UCSD-AML1 (cell line): ENCODE results near the gene LIMCH1.

Source experiments
- DNase-seq: peaks from one replicate; lab custom pipeline; 2025; ENCODE audit not compliant: unreplicated experiment; lab: John Stamatoyannopoulos, UW

The LIMCH1 gene

DNA sequence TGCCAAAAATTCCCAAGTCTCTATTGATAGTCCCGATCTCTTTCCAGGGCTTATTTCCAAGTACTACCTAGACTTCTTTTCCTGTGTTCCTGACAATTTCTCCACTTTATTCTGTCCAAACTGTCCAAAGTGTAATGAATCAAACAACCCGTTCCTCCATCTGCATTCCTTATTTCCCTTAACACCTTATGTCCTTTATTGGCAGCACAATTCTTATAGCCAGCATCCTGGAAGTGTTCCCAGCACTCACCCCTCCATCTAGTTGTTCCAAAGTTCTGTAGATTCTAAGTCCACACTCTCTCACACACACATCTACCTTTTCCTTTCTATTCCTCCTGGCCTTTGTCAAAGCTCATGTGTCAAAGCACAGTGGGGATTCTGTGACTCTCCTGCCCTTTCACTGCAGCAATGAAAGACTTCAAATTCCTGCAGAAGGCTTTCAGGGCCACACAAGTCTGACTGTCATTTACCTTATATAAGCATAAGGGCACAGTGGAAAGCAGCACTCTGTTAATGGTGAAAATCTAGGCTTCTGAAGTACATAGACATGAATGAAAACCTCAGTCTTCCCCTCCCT, 22.1 kb downstream of the LIMCH1 start:
- no peak for DNase-seq

DNA sequence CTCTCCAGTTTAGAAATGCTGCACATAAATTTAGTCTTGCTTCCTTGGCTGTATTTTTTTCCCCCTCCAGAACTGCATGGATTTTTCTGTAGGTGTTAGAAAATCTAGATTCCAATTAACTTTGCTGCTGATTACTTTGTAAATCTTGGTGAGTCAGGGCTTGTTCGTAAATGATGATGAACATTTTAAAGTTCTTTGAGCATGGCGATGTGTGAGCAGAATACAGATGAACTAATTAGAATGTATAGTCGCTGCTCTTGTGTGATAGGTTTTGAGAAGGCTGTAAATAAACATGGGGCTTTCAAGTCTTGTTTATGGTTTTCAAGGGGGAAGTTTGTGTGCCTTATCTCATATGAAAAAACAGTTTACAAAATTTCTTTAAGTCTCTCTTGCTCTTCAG, 23.3 kb downstream of the LIMCH1 start:
- no peak for DNase-seq

DNA sequence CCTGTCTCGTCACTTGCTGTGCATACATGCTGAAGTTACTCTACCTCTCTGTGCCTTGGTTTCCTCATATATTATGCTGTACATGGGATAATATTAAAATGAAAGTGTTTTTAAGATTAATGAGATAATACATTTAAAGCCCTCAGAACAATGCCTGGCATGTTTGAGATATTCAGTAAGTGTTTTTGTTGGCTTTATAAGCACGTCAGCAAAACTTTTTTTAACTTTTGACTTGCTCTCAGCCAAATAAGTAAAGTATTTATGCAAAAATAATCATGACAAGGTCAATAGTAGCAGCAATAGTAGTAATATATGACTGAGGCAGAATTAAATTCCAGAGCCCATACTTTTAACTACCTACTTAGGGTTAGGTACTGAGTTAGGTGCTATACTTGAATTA, 29.2 kb downstream of the LIMCH1 start:
- no peak for DNase-seq

DNA sequence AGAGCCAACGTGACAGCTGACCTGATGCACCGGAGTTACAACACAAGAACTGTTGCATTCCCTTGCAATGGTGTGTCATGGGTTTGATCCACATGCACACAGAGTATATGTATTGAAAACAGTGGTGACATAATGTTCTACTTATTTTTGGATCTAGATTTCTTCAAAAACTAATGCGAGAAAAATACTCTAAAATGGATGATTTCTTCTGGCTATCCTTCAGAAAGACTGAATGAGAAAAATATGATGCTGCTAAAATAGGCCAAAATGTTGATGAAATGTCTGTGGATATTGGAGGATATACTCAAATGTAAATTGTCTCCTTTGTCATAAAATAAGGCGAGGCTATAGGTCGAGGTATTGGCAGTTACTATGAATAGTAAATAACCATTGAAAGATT, 30.4 kb downstream of the LIMCH1 start:
- no peak for DNase-seq

DNA sequence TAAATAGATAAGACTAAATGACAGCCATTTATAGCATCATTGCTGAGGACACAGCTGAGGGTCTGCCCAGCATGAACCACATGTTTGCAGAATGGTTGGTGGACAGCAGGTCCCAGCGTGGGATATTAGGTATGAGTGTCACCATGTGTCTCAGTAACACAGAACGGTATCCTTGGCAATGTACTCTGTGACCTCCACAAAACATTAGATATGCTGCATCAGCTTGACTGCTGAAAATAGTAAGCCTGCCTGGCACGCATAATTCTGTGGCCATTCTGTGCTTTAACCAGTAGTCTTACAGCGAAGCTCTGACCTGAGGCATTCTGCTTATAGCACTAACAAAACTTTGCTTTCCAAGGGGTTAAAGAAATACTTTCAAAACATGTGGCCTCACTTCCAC, 32.0 kb downstream of the LIMCH1 start:
- no peak for DNase-seq

DNA sequence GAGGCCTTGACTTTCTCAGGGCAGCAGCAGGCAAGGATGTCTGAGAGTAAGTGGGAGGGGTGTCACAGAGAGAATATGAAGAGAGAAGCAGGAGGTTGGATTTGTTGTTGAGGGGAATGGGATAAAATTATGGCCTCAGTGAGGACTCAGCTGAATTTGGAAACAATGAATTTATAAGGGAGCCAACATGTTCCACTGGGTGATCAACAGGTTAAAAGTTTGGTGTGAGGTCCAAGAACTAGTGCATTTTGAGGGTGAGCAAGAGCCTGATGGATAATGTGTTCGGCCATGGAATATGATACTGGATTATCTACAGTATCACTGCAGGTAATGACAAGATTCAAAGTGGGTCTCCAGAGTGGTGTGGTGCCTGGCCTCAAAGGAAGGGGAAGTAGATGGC, 33.5 kb downstream of the LIMCH1 start:
- no peak for DNase-seq

DNA sequence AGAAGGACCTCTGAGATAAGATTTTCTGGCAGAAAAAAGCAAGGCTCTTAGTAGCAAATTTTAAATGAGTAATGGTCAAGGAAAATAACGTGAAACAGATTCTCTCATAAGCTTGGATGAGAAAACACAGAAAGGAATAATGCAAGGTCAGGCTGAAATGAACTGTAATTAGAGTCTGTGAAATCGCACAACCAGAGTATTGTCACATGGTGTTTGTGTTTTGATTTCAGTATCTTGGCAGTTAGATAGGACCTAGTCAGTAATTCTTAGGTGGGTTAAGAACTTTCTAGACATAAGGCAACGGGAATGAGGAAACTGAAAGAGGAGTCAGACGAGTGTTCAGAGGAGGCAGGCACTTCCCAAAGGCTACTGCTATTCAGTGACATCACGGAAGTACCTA, 34.6 kb downstream of the LIMCH1 start:
- DNase-seq, result no peak

DNA sequence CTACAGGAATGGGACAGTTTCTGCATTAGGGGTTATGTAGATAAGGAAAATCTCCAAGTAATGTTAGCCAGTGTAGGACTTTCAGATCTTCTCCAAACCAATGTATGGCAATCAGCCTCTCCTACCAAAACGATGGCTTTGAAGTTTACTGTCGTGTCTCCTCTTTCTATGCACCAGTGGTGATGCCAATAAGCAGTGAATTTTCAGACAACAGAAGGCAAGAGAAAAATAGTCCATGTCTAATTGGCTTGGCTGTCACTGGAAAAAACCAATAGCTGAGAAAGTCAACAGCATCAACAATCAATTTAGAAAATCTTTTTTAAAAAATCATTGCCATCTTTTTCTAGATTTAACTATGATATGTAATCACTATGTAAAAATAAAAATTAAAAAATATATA, 35.0 kb downstream of the LIMCH1 start:
- DNase-seq, result no peak

DNA sequence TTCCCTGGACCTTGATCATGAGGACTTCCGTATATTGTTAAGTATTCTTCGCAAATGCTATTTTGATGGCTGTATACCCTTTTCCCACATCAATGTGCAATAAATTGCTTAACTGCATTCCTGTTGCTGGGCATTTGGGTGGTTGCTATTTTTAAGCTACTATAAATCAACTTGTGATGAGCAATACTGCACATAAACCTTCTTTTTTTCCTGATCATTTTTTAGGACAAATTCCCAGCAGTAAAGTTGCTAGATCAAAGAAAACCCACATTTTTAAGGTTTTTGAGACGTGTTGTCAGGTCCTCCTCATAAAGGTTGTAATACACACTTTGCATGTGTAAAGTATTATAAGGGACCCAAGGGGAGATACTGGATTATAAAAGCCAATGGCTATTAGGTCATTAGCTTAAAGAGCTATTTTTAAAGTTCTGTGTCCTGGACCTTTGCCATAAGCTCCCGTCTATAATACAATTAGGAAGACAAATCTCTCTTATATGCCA, 35.6 kb downstream of the LIMCH1 start:
- DNase-seq, result no peak

DNA sequence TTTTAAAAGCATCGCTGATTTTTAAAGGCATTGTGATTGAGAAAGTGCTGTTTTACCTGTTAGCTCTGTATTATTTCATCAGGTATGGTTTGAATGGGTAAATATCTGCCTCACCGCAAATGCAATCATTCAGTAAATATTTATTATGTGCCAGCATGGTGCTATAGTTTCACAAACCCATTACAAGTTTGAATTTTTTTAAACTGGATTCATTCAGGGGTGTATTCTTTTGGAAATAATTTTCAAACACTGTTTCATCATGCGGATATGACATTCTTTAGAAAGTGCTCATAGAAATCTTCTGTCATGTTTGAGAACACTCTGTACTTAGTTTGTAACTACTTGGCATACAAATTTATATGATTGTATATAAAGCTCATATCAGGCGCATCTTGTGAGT, 37.2 kb downstream of the LIMCH1 start:
- DNase-seq, result no peak

DNA sequence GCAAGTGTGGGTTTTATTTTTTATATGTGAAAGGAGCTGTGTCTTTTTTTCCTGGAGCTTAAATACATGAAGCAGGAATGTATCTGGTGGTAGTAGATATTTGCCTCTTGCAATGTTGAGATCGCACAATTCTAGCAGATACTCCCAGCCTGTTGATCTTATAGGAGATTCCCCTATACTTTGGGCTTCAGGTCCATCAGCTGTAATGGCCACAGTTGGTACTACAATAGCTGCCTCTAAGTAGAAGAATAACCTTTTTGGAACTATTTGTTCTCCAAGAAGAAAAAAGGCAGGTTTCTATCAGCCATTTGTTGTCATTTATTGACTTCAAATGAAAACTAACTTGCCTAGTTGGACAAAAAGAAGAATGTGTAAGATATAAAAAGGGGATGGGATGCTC, 37.7 kb downstream of the LIMCH1 start:
- no peak for DNase-seq

DNA sequence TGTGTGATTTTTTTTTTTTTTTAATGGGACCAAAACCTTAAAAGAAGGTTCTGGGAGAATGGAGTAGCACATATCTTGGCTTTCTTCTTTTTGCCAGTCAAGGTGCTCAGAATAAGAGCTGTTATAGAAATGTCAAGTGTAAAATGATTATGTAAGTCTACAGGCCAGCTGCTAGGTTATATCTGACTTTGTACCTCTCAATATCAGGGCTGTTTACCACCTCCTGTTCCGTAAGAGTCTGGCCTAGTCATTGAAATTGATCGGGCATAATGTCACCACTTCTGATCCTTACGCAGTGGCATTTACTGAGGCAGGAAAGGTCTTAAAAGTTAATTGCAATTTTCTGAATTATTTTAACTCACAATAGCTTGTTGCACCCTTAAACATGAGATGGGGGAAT, 41.1 kb downstream of the LIMCH1 start:
- no peak for DNase-seq

DNA sequence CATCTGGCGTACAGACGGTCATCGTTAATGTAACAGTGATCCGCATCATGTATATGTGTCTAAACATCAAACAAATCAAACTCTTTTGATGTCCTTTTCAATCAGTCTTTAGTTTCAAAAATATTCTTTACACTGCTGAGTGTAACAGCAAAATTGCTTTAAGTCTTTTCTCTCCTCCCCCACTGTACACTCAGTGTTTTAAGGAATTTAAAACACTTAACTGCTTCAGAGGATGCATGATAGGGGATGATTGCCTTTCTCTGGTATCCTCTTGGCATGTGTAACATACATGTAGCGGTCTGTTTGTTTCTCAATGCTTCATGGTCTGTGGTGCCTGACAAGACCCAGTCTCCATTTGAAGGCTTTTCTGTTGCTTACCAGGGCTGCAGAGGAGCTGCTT, 41.6 kb downstream of the LIMCH1 start:
- DNase-seq, result no peak

DNA sequence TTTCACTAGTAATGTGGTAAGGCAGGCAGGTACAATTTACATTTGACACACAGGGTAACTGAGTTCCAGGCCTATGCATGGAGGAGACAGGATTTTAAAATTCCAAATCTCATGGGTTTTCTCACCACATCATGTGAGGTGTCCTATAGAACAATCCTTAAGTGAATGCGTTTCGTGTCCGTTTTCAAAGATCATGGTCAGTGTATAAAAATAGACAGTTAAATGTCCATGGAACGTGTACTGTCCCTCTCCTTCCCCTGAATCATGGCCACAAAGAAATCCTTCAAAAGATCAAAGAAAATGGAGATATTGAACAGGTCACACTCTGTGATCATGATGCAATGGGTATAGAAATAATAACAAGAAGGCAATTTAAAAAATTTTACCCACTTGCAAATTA, 42.0 kb downstream of the LIMCH1 start:
- no peak for DNase-seq

DNA sequence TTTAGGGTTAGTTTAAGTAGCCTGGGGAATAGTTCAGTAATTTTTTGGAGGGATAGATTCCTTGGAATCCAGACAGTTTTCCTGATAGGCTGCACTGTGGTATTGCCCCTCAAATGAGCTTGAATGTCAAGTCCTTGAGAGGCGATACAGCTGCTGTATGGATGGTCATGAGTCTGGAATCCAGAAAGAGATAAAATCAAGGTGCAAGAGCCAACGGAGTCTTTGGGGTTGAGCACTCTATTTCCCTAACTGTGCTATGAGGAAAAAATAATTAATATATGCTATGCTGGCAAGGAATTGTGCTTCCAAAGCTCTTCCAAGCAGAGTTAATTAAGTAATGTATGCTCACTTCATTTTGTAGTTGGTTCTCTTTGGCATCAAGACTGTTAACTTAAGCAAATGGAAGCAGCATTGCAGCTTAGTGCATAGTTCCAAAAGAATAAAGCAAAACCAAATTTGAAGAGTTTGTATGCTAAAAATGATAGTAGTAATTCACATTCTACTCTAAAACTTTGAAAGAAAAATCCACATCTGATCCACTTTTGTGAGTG, 48.8 kb downstream of the LIMCH1 start:
- no peak for DNase-seq

DNA sequence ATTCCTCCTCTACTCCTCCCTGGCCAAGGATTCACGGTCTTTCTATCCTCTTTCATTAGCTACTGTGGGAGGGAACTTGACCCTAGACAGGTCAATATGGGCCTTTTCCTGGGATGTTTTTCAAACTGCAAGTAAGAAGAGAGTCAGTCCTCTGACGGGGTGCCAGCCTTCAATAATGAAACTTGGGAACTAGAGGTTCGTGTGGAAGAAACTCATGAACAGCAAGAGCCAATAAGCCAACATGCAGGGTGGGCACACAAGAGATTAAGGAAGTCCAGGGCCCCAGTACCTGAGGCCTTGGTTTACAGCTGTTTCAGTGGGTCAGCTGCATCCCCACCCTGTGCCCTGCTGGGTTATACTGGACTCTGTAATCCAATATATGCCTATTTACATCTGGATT, 49.3 kb downstream of the LIMCH1 start:
- no peak for DNase-seq

DNA sequence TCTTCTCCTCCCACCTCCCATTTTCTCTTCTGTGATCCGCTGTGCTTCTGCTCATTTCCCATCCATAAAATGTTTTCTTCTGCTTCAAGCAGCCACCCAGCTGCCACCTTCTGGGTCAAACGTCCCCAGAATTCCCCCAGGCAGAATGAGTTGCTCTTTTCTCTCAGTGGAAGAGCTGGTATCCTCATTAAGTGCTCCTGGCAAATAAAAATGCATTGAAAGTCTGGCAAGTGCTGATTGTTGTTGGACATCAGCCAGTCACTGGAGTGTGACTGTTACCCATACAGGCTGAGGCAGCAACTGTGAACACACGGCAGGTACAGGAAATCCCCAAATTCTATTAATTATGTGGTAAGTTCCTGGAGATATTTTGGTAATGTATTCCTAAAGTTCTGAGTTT, 52.6 kb downstream of the LIMCH1 start:
- DNase-seq, result no peak

DNA sequence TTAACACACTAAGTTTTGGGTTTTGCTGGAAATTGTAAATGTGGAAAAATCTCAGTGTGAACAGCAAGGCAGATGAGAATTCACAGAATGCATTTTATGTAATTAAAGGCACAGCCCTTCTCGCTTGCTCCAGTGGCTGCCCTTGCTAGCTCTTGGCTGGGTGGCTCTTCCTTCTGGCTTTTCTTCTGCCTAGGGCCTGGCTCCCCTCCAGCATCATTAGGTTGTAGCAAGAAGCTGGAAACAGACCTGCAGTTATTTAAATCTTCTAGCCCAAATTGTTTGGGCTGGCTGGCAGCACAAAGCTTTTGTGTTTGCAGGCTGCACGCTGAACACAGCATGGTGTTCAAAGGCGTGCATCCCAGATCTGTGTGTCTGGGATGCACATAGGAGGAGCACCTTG, 56.5 kb downstream of the LIMCH1 start:
- DNase-seq, result no peak

DNA sequence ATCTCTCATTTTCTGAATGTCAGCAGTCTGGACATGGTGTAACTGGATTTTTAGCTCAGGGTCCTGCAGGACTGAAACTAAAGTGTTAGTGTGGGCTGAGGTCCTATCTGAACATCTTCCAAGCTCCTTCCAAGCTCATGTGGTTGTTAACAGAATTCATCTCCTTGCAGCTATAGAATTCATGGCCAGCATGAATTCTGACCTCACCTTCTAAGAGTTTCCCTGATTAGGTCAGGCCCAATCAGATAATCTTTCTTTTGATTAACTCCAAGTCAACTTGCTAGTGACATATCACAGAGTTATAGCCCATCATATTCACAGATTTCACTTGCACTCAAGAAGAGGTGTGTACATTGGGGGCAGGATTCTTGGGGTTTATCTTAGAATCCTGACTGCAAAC, 59.5 kb downstream of the LIMCH1 start:
- DNase-seq, result no peak

DNA sequence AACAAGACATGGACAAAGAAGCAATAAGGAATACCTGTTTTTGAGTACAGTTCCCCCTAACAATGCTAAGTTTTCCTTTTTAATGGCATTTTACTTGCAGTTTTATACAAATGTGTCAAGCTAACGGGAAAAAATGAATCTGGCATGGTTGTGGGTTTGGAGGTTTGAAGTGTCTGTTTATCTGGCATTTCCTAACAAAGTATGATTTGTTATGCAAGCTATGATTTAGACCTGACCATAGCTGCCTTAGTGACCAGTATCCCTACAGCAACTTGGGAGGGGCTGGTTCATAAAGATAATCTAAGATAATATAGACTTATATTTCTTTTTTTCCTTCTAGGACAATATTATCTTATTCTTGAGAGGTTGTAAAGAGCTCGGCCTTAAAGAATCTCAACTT, 60.6 kb downstream of the LIMCH1 start:
- DNase-seq, result no peak

DNA sequence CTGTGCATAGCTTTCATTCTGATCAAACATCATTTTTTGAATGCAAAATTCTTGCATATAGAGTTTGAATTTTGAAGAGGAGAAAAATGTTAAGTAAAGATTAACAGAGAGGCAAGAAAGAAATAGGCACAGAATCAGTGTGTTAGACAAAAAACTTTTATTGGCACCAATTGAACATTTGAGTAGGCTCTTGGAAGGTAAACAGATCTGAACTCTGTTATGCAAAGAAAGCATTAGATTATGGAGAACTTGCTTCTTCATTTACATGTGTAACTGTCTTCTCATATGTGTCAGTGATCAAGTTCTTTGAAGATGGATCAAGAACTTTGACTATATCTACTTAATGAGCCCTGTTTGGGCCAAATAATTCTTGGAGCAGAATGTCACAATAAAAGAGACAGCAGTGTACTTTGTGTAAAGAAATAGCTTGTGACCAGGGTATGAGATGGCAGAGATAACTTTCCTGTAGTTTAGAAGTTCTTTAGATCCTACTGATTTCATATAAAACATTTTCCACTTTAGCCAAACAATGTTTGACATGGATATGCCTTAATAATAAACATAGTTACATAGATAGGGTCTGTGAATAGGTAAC, 61.3 kb downstream of the LIMCH1 start:
- no peak for DNase-seq

DNA sequence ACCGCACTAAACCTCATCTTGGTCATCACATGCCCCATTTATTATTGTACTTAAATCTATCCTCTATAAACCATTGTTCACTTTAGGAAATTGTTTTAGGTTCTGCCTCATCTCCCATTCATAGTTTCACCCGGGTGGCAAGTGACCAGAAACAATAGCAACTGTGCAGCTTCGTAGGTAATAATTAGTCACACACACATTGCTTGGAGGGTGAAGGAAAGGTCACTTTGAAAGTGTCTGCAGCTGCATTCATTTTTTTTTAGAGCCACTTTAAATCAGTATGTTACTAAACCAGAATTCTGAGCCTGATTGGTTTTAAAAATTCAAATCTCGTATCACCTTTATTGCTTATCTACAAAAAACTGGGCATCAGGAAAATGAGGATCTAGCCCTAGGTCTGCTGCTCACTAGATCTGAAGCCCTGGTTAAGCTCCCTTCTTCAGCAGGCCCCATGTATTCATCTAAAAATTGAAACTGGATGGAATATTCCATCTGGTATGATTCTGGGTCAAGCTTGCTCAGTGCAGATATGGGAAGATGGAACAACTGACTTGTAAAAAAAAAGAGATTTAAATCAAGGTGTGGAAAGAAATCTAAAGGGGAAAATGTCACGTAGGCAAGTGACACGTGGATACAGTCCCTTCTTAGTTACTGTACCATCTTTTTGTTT, 62.4 kb downstream of the LIMCH1 start:
- DNase-seq, result no peak
